Panc1 (cell line): ENCODE data around the gene FLII.

Source experiments
- CTCF ChIP-seq: fragments of 450-650 bp; IDR thresholded peaks from 2 replicates; pipeline ENCODE4 v1.5.1; 2017; ENCODE audit warnings: mild to moderate bottlenecking
- SIN3A ChIP-seq: IDR thresholded peaks from 2 replicates; pipeline ENCODE4 v1.6.1; 2012; ENCODE audit warnings: low read depth, mild to moderate bottlenecking, low read length, moderate library complexity, borderline replicate concordance; ENCODE audit not compliant: insufficient read depth
- TCF7L2 ChIP-seq: IDR thresholded peaks from 2 replicates; pipeline ENCODE4 v1.6.1; 2011; ENCODE audit warnings: mild to moderate bottlenecking, low read depth, low read length, inconsistent platforms

DNA sequence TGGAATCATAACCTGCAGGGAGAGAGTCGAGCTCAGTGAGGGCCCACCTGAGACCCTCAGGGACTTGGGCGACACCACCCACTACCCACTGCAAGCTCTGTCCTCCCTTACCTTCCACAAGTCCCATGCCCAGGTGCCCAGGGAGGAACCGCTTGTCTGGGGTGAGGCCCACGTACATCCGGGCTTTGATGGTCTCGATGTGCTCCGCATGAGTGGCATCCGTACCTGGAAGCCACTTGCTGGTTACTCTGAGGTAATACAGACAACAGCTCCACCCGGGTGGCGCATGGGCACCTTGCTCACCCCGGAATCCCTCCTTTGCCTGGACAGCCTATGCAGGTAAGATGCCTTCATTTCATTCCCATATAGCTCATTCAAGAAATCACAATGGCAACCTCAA, 26.8 kb upstream of the FLII start:
- TF ChIP-seq CTCF, result no peak
- no peak for TF ChIP-seq TCF7L2
- no peak for TF ChIP-seq SIN3A
